Stomach (tissue), 9 donors: ENCODE data around the gene HEBP1. TPM values are rescaled to one million over a fixed set of nuclear protein-coding genes. Genes with fewer than 3 reads are reported as not detected.
A peak's percentile ranks its signal among the peaks of the same experiment; 100 is the strongest.

Experiments used
- DNase-seq, 2 donors: peaks; one replicate each; pipeline versions ENCODE4 v3.0.0 to v3.0.0-alpha.2; 2013 to 2019
- H3K27ac ChIP-seq, 5 donors: fragments of 200-600 bp in 4 of 5; sonication (generic) in 4 of 5; one replicate each; pipeline ENCODE4 v1.5.1; 2013 to 2019; ENCODE audit warnings: mild to moderate bottlenecking in 1 of 5, moderate library complexity in 1 of 5
- H3K27me3 ChIP-seq, 3 donors: fragments of 200-600 bp; sonication (generic); one replicate each; pipeline ENCODE4 v1.5.1; 2017 to 2019; ENCODE audit warnings: mixed run types in 1 of 3
- H3K36me3 ChIP-seq, 4 donors: fragments of 200-600 bp; sonication (generic); 1 replicate in 3 of 4; 2 replicates in 1 of 4; pipeline ENCODE4 v1.5.1; 2016 to 2019
- H3K4me1 ChIP-seq, 4 donors: fragments of 200-600 bp; sonication (generic); one replicate each; pipeline ENCODE4 v1.5.1; 2016 to 2019
- H3K4me3 ChIP-seq, 4 donors: fragments of 200-600 bp; sonication (generic) in 3 of 4; one replicate each; pipeline ENCODE4 v1.5.1; 2016 to 2019; ENCODE audit warnings: mild to moderate bottlenecking in 1 of 4
- H3K9me3 ChIP-seq, 4 donors: fragments of 200-600 bp; sonication (generic); one replicate each; pipeline ENCODE4 v1.5.1; 2016 to 2019
- EP300 ChIP-seq: sonication (generic); formaldehyde crosslinking; IDR thresholded peaks from one replicate; pipeline ENCODE4 v1.6.1; 2017; ENCODE audit warnings: antibody characterized with exemption
- POLR2A ChIP-seq, 4 donors: fragments of 450-650 bp; IDR thresholded peaks; one replicate each; pipeline ENCODE4 v1.6.1; 2016; ENCODE audit warnings: antibody characterized with exemption in 4 of 4, control low read depth in 2 of 4, mild to moderate bottlenecking in 1 of 4, moderate library complexity in 1 of 4
- POLR2AphosphoS5 ChIP-seq, 3 donors: sonication (generic); formaldehyde crosslinking; IDR thresholded peaks; one replicate each; pipeline ENCODE4 v1.6.1; 2016; ENCODE audit warnings: antibody characterized with exemption in 3 of 3
- WGBS, 5 donors: extraction: QIAGEN DNeasy Blood & Tissue Kit in 3 of 5; methylation state at CpG; one replicate each; pipeline versions ENCODE4 v1.1.5 to v1.1.7; 2013 to 2018; 5-methylcytosine and 5-hydroxymethylcytosine counted together
- intact Hi-C: fragments of 100-400 bp; cut with DNase I; formaldehyde crosslinking; loops from one replicate; pipeline ENCODE4 v1.15.1; 2023; ENCODE audit warnings: low total_unique reads
- polyA plus RNA-seq, 3 donors: library from polyadenylated mRNA; stranded (reverse); fragments of 200-250 nt; gene quantifications; one replicate each; pipeline ENCODE4 v1.2.3, GENCODE V29; 2013
- total RNA-seq, 5 donors: library from RNA; depleted of rRNA; stranded (reverse); fragments of >200 nt; gene quantifications; one replicate each; pipeline versions ENCODE4 v1.1.0 to v1.2.3, GENCODE V29; 2014 to 2016
- TF ChIP-seq, protein P1 (sequence below), 7 experiments: fragments of 450-650 bp in 4 of 7; fragments of 200-600 bp in 3 of 7; sonication (generic) in 3 of 7; IDR thresholded peaks; one replicate each; pipeline ENCODE4 v1.5.1; 2016 to 2019; ENCODE audit warnings: antibody characterized with exemption in 7 of 7, control low read depth in 2 of 7, mild to moderate bottlenecking in 1 of 7
- donor health status: healthy with polysubstance abuse.
- donor health status: Bipolar disorder and iron deficiency.
- donor health status: healthy.

HEBP1 gene
- total and polyA plus RNA-seq, 8 donors, result 0.45 to 57.3 (median 28.6) TPM

DNA sequence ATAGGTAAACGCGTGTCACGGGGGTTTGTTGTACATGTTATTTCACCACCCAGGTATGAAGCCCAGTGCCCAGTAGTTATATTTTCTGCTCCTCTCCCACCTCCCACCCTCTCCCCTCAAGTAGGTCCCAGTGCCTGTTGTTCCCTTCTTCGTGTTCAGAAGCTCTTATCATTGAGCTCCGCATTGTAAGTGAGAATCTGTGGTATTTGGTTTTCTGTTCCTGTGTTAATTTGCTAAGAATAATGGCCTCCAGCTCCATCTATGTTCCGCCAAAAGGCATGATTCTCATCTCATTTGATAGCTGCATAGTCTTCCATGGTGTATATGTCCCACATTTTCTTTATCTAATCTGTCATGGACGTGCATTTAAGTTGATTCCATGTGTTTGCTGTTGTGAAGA, 41.2 kb downstream of the HEBP1 start:
- Histone ChIP-seq H3K36me3 (no peaks in the 10 kb centered on the region), H3K27ac (no peak overlapping the region), H3K9me3 (no peaks in the 10 kb centered on the region), H3K4me3 (no peak overlapping the region), H3K27me3 (no peaks in the 10 kb centered on the region), H3K4me1 (no peaks in the 10 kb centered on the region)
- DNase-seq, result no peak
- 70 to 82% (median 71%) methylated on average over 7 of the region's 7 CpGs for WGBS, 5 donors
- TF ChIP-seq EP300 (no peak), POLR2A (IDR thresholded peaks at IDR 0.05) (no peak), POLR2AphosphoS5 (IDR thresholded peaks at IDR 0.05) (no peak)
- TF ChIP-seq, protein P1, sequence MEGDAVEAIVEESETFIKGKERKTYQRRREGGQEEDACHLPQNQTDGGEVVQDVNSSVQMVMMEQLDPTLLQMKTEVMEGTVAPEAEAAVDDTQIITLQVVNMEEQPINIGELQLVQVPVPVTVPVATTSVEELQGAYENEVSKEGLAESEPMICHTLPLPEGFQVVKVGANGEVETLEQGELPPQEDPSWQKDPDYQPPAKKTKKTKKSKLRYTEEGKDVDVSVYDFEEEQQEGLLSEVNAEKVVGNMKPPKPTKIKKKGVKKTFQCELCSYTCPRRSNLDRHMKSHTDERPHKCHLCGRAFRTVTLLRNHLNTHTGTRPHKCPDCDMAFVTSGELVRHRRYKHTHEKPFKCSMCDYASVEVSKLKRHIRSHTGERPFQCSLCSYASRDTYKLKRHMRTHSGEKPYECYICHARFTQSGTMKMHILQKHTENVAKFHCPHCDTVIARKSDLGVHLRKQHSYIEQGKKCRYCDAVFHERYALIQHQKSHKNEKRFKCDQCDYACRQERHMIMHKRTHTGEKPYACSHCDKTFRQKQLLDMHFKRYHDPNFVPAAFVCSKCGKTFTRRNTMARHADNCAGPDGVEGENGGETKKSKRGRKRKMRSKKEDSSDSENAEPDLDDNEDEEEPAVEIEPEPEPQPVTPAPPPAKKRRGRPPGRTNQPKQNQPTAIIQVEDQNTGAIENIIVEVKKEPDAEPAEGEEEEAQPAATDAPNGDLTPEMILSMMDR (IDR thresholded peaks at IDR 0.05), result no peak
- intact Hi-C loops, result no loop called here

DNA sequence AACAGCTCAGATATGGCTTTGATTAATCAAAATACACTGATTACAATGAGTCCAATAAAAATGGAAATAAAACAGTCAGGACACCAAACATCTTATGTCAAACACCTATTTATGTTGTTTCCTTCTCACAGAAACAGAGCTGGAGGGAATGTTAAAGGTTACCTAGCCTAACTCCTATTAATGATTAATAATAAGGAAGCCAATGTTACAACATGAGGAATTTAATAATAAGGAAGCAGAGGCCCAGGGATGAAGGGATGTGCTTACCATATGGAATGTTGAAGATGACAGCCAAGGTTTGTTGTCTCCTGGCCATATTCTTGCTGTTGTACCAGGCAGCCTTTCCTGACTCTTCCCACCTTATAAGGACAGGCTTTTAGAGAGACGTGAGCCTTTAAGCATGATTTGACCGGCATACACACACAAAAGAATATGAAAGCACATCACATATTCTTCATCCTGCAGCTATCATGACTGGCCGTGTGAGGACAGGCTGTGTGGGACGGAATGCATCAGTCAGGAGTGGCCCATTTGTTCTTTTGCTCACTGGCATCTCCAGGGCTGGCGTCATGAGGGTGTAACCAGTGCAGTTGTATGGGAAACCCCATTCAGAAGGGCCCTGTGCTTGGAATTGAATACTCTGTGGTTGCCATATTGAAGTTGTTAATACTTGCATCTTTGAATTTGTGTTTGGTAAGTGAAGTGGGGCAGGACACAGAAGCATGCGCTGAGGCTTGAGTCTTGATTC, 45.0 kb downstream of the HEBP1 start:
- TF ChIP-seq POLR2A (IDR thresholded peaks at IDR 0.05) (no peak), POLR2AphosphoS5 (IDR thresholded peaks at IDR 0.05) (no peak)
- no peaks in the 10 kb centered on the region for H3K9me3 ChIP-seq
- H3K4me1 ChIP-seq, result no peaks in the 10 kb centered on the region
- intact Hi-C loops, result no loop called here
- H3K4me3 ChIP-seq, result no peak overlapping the region
- WGBS, 5 donors, result 91 to 98% (median 96%) methylated on average over 6 of the region's 6 CpGs
- H3K27ac ChIP-seq, result peak overlapping the region in 1 of 5 donors; percentile 4
- no peaks in the 10 kb centered on the region for H3K27me3 ChIP-seq
- H3K36me3 ChIP-seq, result no peaks in the 10 kb centered on the region
- no peak for DNase-seq

GRCh38 chr12:12954356-12954755, 45.7 kb downstream of the HEBP1 start:
- H3K27ac ChIP-seq, result peak overlapping the region in 1 of 5 donors; percentile 4
- TF ChIP-seq POLR2AphosphoS5 (IDR thresholded peaks at IDR 0.05) (no peak), EP300 (no peak), POLR2A (IDR thresholded peaks at IDR 0.05) (no peak)
- TF ChIP-seq, protein P1 (IDR thresholded peaks at IDR 0.05), result no peak
- H3K4me3 ChIP-seq, result no peak overlapping the region
- H3K27me3 ChIP-seq, result no peaks in the 10 kb centered on the region
- no peak for DNase-seq
- no peaks in the 10 kb centered on the region for H3K36me3 ChIP-seq
- 61 to 73% (median 68%) methylated on average over 4 of the region's 4 CpGs for WGBS, 5 donors
- no peaks in the 10 kb centered on the region for H3K4me1 ChIP-seq
- no peaks in the 10 kb centered on the region for H3K9me3 ChIP-seq
- intact Hi-C loops, result no loop called here

DNA sequence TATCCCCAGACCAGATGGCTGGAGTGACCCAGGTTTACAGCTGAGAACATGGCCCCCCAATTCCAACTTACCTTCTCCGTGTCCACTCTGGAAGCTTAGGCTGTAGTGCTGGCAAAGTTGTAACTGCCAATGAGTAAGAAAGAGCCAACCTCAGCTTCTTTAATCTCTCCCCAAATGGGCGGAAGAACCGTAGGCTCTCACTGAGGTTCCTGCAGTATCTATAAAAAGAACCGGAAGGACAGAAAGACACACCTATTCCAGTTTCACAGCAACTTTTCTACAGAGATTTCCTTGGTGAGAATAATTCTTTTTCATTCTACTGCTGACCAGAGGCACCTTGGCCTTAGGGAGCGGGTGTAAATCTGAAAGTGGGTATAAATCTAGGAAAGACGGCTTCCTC, 48.0 kb downstream of the HEBP1 start, which contains the start of gene GPRC5D:
TSS of gene GPRC5D (minus strand) at position 135 of the 400 bp plus-strand sequence. CDS start 1,786 bp downstream, outside the sequence.
- intact Hi-C loops, result no loop called here
- WGBS, 5 donors, result 86 to 92% (median 91%) methylated on average over 6 of the region's 6 CpGs
- no peak within 1 kb of the TSS for H3K4me3 ChIP-seq
- H3K36me3 ChIP-seq, result no peaks in the 10 kb centered on the region
- H3K9me3 ChIP-seq, result no peaks in the 10 kb centered on the region
- no peaks in the 10 kb centered on the region for H3K4me1 ChIP-seq
- TF ChIP-seq, protein P1 (IDR thresholded peaks at IDR 0.05), result no peak
- TF ChIP-seq POLR2A (IDR thresholded peaks at IDR 0.05) (no peak), EP300 (no peak), POLR2AphosphoS5 (IDR thresholded peaks at IDR 0.05) (no peak)
- no peaks in the 10 kb centered on the region for H3K27me3 ChIP-seq
- H3K27ac ChIP-seq, result no peak within 1 kb of the TSS
- DNase-seq, result no peak

DNA sequence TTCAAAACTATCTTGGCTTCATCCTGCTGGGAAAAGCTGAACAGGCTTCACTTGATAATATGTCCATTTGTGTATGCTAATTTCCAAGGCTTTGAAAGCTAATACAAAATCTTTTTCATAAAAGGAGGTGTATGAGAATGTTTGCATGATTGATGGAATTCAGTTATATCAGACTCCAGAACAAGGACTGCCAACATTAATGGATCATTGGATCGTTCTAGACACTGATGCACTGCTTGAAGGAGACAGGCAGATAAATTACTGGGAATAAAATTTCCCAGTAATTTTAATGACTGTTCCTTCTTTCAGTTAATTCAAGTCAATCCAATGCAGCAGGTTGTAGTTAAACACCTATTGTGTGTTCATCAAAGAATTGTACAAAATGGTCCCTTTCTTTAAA, 48.6 kb downstream of the HEBP1 start:
- Histone ChIP-seq H3K36me3 (no peaks in the 10 kb centered on the region), H3K4me1 (no peaks in the 10 kb centered on the region), H3K9me3 (no peaks in the 10 kb centered on the region), H3K27me3 (no peaks in the 10 kb centered on the region), H3K4me3 (no peak overlapping the region), H3K27ac (no peak overlapping the region)
- TF ChIP-seq EP300, result no peak
- TF ChIP-seq, protein P1 (IDR thresholded peaks at IDR 0.05), result no peak
- no peak for TF ChIP-seq POLR2AphosphoS5 (IDR thresholded peaks at IDR 0.05)
- TF ChIP-seq POLR2A (IDR thresholded peaks at IDR 0.05), result no peak
- DNase-seq, result no peak
- intact Hi-C loops, result no loop called here
- WGBS, 5 donors, result 85 to 100% (median 97%) methylated on average over 1 of the region's 1 CpG
